ENCODE measurements around the gene EDRF1.

GRCh38 chr10:125687507-125688185, 31.9 kb upstream of the EDRF1 start:
- TF ChIP-seq ZFP3 (tag by site-specific recombination; IDR thresholded peaks at IDR 0.05; ENCODE audit: low read depth), result no peak
- no peak for TF ChIP-seq ZNF561 (tag by site-specific recombination; IDR thresholded peaks at IDR 0.05; ENCODE audit: borderline replicate concordance)
- TF ChIP-seq MYNN (tag by site-specific recombination; IDR thresholded peaks at IDR 0.05; ENCODE audit: borderline replicate concordance), result no peak
- TF ChIP-seq, protein P1, sequence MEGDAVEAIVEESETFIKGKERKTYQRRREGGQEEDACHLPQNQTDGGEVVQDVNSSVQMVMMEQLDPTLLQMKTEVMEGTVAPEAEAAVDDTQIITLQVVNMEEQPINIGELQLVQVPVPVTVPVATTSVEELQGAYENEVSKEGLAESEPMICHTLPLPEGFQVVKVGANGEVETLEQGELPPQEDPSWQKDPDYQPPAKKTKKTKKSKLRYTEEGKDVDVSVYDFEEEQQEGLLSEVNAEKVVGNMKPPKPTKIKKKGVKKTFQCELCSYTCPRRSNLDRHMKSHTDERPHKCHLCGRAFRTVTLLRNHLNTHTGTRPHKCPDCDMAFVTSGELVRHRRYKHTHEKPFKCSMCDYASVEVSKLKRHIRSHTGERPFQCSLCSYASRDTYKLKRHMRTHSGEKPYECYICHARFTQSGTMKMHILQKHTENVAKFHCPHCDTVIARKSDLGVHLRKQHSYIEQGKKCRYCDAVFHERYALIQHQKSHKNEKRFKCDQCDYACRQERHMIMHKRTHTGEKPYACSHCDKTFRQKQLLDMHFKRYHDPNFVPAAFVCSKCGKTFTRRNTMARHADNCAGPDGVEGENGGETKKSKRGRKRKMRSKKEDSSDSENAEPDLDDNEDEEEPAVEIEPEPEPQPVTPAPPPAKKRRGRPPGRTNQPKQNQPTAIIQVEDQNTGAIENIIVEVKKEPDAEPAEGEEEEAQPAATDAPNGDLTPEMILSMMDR (tag by site-specific recombination; IDR thresholded peaks at IDR 0.05), result no peak
- TF ChIP-seq KLF16 (tag by site-specific recombination; IDR thresholded peaks at IDR 0.05), result no peak
- TF ChIP-seq PRDM10 (tag by site-specific recombination; IDR thresholded peaks at IDR 0.05), result no peak
- no peak for TF ChIP-seq RBAK (tag by site-specific recombination; IDR thresholded peaks at IDR 0.05)

Data from HEK293 (cell line).